ENCODE measurements around the gene MYBBP1A. TPM values are rescaled to one million over a fixed set of nuclear protein-coding genes. Genes with fewer than 3 reads are reported as not detected.

Gene MYBBP1A
- total RNA-seq, 4 donors from 2014 or later, result 25.4 to 148 (median 81.5) TPM

DNA sequence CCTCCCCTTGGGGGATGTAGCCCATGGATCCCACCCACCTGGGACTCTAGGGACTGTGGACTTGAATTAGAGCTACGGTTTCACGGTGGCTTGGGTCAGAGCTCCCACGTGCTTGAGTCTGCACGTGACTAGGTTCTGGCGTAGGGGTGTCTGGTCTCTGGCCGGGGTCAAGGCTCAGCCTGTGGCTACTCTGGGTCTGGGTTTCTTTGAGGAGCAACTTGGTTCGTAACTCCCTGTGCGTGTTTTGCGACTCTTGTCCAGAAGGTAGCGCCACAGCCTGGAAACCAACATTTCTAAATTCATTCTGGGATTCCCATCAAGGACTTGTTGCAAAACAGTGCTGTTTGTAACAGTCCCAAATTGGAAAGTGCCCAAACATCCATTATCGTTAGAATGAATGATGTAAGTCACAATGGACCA lies 5.7 kb upstream of the MYBBP1A start:
- H3K27me3 ChIP-seq, result no peaks in the 10 kb centered on the region
- 29 to 31% methylated on average over 1 to 11 of the region's 11 CpGs for WGBS, 2 donors (ENCODE audit: low coverage in 1 of 2)
- peak overlapping the region; percentile 84 to 91 (median 86) for H3K27ac ChIP-seq
- peaks cover 14 to 43% (median 35%) of the 10 kb centered on the region in 4 donors for H3K4me1 ChIP-seq
- H3K9me3 ChIP-seq, result no peaks in the 10 kb centered on the region
- intact Hi-C loops (cut with DNase I; ENCODE audit: low total_unique reads) (no loop called here), in situ Hi-C loops (cut with MboI; ENCODE audit: low pct_ligation_motif_present in 1 of 4, low pct_unique_long_range_greater_than_20kb in 1 of 4, low sequenced_read_pairs in 3 of 4) (loop anchor here in 1 of 4 donors (10.0 kb wide), 1 partner anchor 64 kb away; no protein-coding TSS in a partner anchor)
- H3K4me3 ChIP-seq, result peak overlapping the region in 1 of 4 donors; percentile 55
- TF ChIP-seq CTCF (IDR thresholded peaks at IDR 0.05) (no peak), POLR2AphosphoS5 (IDR thresholded peaks at IDR 0.05) (no peak), EP300 (IDR thresholded peaks at IDR 0.05; ENCODE audit: low read depth) (no peak), POLR2A (IDR thresholded peaks at IDR 0.05) (no peak)
- peak; percentile 21 for DNase-seq
- no peaks in the 10 kb centered on the region for H3K36me3 ChIP-seq

DNA sequence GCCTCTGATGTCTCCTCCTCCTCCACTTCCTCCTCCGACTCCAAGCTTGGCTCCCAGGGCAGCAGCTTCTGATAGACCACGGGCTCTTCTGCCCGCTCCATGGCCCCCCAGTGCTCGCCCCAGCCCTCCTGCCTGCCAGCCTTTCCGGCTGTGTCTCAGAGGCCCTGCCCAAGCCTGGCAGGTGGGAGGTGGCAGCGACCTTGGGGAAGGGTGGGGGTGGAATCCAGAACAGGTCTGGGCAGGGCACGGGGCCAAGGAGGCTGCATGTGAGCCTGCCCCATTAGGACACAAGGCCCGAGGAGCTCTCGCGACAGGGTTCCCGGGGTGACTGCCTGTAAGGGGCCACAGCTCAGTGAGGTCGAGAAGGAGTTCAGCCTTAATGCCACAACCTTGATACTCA lies 5.2 kb upstream of the MYBBP1A start, which contains the start of gene GGT6:
Gene GGT6 (minus strand): TSS at position 157 of the 400 bp plus-strand sequence. CDS start 56 bp downstream, at position 101.
- H3K27ac ChIP-seq, result peak within 1 kb of the TSS; percentile 84 to 91 (median 86)
- WGBS, 2 donors (ENCODE audit: low coverage in 1 of 2), result 63% methylated on average over 12 of the region's 12 CpGs; no CpG with 5 or more reads in 1 of the 2 donors
- TF ChIP-seq POLR2A (IDR thresholded peaks at IDR 0.05) (peak; percentile 91), EP300 (IDR thresholded peaks at IDR 0.05; ENCODE audit: low read depth) (no peak), POLR2AphosphoS5 (IDR thresholded peaks at IDR 0.05) (peak; percentile 54 to 90 (median 84)), CTCF (IDR thresholded peaks at IDR 0.05) (no peak)
- intact Hi-C loops (cut with DNase I; ENCODE audit: low total_unique reads) (no loop called here), in situ Hi-C loops (cut with MboI; ENCODE audit: low pct_ligation_motif_present in 1 of 4, low pct_unique_long_range_greater_than_20kb in 1 of 4, low sequenced_read_pairs in 3 of 4) (loop anchor here in 1 of 4 donors (10.0 kb wide), 1 partner anchor 64 kb away; no protein-coding TSS in a partner anchor)
- DNase-seq, result peak; percentile 91
- H3K9me3 ChIP-seq, result no peaks in the 10 kb centered on the region
- no peaks in the 10 kb centered on the region for H3K27me3 ChIP-seq
- peak within 1 kb of the TSS; percentile 28 to 55 (median 40) for H3K4me3 ChIP-seq
- peaks cover 15 to 42% (median 37%) of the 10 kb centered on the region in 4 donors for H3K4me1 ChIP-seq
- H3K36me3 ChIP-seq, result no peaks in the 10 kb centered on the region

- H3K27me3 ChIP-seq, result no peaks in the 10 kb centered on the region
- no peaks in the 10 kb centered on the region for H3K9me3 ChIP-seq
- peak overlapping the region; percentile 28 to 55 (median 40) for H3K4me3 ChIP-seq
- H3K4me1 ChIP-seq, result peaks cover 12 to 39% (median 37%) of the 10 kb centered on the region in 4 donors
- in situ Hi-C loops (cut with MboI; ENCODE audit: low pct_ligation_motif_present in 1 of 4, low pct_unique_long_range_greater_than_20kb in 1 of 4, low sequenced_read_pairs in 3 of 4) (loop anchor here in 1 of 4 donors (10.0 kb wide), 1 partner anchor 65 kb away; no protein-coding TSS in a partner anchor), intact Hi-C loops (cut with DNase I; ENCODE audit: low total_unique reads) (no loop called here)
- peak; percentile 50 for DNase-seq
- no peaks in the 10 kb centered on the region for H3K36me3 ChIP-seq
- TF ChIP-seq EP300 (IDR thresholded peaks at IDR 0.05; ENCODE audit: low read depth) (no peak), POLR2A (IDR thresholded peaks at IDR 0.05) (no peak), CTCF (IDR thresholded peaks at IDR 0.05) (no peak), POLR2AphosphoS5 (IDR thresholded peaks at IDR 0.05) (no peak)
- H3K27ac ChIP-seq, result peak overlapping the region; percentile 84 to 91 (median 86)
- WGBS, 2 donors (ENCODE audit: low coverage in 1 of 2), result 67% methylated on average over 5 of the region's 5 CpGs; no CpG with 5 or more reads in 1 of the 2 donors
These were observed 4.8 kb upstream of the MYBBP1A start for GRCh38 chr17:4559966-4560365.

- Histone ChIP-seq H3K4me3 (peak overlapping the region; percentile 28 to 55 (median 40)), H3K27ac (peak overlapping the region; percentile 84 to 91 (median 86)), H3K27me3 (no peaks in the 10 kb centered on the region), H3K36me3 (no peaks in the 10 kb centered on the region), H3K4me1 (peaks cover 12 to 46% (median 43%) of the 10 kb centered on the region in 4 donors), H3K9me3 (no peaks in the 10 kb centered on the region)
- in situ Hi-C loops (cut with MboI; ENCODE audit: low pct_ligation_motif_present in 1 of 4, low pct_unique_long_range_greater_than_20kb in 1 of 4, low sequenced_read_pairs in 3 of 4) (no loop called here), intact Hi-C loops (cut with DNase I; ENCODE audit: low total_unique reads) (no loop called here)
- WGBS, 2 donors (ENCODE audit: low coverage in 1 of 2), result 57 to 60% methylated on average over 1 to 11 of the region's 17 CpGs
- peak; percentile 51 for DNase-seq
- TF ChIP-seq CTCF (IDR thresholded peaks at IDR 0.05) (no peak), POLR2AphosphoS5 (IDR thresholded peaks at IDR 0.05) (no peak), EP300 (IDR thresholded peaks at IDR 0.05; ENCODE audit: low read depth) (no peak), POLR2A (IDR thresholded peaks at IDR 0.05) (no peak)
These were observed 4.1 kb upstream of the MYBBP1A start for GRCh38 chr17:4559139-4559791.
